ENCODE measurements around the gene EIF4EBP3.

DNA sequence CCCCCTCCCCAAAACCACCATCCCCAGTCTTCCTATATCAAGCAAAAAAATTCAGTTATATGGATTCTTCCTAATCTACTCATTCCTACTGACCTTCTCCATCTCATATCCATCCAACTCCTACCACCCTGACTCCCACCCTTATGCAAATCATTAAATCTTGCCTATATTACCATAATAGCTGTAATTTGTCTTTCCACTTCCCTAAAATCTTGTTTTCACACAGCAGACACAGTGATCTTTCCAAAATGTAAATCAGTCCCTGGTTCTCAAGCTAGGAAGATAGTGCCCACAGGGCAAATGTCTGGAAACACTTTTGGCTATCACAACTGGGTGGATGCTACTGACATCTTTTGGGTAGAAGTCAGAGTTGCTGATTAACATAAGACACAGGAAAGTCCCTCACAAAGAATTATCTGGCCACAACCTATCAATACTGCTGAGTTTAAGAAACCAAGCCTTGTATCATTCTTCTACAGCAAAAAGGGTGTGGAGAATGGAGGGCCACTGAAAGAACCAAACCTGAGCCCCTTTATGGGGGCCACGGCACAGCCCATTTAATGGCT is 8.4 kb downstream of the EIF4EBP3 start:
- TF ChIP-seq, protein P1, sequence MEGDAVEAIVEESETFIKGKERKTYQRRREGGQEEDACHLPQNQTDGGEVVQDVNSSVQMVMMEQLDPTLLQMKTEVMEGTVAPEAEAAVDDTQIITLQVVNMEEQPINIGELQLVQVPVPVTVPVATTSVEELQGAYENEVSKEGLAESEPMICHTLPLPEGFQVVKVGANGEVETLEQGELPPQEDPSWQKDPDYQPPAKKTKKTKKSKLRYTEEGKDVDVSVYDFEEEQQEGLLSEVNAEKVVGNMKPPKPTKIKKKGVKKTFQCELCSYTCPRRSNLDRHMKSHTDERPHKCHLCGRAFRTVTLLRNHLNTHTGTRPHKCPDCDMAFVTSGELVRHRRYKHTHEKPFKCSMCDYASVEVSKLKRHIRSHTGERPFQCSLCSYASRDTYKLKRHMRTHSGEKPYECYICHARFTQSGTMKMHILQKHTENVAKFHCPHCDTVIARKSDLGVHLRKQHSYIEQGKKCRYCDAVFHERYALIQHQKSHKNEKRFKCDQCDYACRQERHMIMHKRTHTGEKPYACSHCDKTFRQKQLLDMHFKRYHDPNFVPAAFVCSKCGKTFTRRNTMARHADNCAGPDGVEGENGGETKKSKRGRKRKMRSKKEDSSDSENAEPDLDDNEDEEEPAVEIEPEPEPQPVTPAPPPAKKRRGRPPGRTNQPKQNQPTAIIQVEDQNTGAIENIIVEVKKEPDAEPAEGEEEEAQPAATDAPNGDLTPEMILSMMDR (IDR thresholded peaks at IDR 0.05) = no peak
- TF ChIP-seq POLR2A (IDR thresholded peaks at IDR 0.05) (no peak), EP300 (IDR thresholded peaks at IDR 0.05) (no peak)
